ENCODE results near the gene MDK.

The MDK gene

DNA sequence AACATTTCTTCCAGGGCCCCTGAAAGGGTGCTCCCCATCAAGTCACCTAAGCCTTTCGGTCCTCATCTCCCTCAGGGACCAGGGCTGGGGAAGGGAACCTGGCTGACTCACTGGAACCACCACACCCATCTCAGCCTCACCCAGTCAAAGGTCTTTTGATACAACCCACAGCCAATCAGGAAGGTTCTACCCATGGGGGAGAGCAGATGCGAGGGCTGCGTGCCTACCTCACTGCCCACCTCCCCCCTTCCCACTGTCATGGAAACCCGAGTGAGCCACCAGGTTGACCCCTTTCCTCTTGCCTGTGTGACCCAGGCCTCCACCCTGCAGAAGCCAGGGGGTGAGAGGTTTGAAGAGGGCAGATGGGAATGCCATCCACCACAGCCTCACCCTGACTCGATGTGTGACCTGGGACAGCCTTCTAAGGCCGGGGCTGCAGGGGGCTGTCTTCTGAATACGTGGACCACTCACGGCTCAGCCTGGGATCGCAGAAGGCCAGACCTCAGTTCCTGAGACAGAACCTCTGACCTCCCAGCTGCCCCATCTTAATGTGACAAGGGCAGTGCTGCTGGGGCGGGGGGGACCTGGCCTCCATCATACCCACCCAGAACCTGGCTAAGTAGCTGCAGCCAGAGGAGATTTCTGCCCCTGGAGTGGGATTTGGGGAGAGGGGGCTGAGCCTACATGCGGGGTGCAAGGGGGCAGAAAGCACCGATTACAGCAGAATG lies 2.7 kb downstream of the MDK start:
- no peak for DNase-seq

DNA sequence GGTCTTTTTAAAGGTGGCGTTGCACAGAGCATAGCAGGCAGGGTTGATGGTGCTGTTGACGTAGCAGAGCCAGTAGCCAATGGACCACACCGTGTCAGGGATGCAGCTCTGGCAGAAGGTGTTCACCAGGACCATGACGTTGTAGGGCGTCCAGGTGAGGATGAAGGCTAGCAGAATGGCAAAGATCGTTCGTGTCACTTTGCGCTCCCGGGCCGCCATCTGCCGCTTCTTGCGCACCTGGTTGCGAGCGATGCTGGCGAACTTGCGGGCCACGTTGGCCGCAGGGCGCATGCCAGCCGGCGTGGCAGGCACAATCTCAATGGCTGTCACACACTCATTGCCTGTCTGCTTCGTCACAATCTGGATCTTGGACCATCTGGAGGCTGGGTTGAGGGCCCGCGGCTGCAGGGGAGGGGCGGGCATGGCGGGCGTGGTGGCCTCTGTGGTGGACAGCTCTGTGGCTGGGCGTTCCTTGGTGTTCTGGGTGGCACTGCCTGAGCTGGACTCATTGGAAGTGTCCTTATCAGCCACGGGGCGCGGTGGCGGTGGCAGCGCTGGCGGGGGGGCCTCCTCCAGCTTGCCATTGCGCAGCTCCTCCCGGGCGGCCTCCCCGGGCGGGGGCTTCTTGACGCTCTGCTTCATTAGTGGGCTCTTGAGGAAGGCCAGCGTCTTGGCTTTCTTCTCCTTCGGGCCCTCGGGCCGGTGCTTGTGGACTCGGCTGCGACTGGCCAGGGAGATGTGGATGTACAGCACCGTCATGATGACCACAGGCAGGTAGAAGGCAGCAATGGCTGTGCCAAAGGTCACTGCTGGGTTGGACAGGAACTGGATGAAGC lies 3.9 kb downstream of the MDK start:
- DNase-seq: no peak

DNA sequence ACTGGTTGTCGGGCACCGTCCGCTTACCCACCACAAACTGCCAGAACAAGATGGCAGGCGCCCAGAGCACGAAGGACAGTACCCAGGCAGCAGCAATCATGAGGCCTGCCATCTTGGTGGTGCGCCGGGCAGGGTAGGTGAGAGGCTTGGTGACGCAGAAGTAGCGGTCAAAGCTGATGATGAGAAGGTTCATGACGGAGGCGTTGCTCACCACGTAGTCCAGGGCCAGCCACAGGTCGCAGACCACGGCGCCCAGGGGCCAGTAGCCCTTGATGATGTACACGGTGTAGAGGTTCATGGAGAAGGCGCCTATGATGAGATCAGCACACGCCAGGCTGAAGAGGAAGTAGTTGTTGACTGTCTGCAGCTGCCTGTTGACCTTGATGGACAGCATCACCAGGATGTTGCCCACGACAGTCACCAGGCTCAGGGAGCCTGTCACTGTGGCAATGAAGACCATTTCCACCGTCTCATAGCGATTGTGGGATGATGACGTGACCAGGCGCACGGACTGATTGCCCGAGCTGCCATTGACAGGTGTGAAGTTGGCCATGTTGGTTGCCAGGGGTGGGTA lies 4.6 kb downstream of the MDK start:
- no peak for DNase-seq

DNA sequence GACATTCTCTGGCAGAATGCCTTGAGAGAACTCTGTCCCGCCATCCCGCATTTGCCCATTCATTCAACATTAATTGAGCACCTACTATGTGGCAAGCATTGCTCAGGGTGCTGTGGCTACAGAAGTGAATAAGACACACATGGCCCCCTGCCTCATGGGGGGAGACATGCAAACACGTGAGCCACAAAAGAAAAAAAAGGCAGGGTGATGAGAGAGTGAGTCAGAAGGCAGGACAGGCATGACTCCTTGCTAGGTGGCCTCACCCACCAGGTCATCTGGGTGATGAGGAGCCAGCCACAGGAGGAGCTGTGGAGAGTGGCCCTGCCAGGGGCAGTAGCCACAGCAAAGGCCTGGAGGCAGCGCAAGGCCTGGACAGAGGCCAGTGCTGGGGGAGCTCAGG lies 5.2 kb downstream of the MDK start:
- no peak for DNase-seq

DNA sequence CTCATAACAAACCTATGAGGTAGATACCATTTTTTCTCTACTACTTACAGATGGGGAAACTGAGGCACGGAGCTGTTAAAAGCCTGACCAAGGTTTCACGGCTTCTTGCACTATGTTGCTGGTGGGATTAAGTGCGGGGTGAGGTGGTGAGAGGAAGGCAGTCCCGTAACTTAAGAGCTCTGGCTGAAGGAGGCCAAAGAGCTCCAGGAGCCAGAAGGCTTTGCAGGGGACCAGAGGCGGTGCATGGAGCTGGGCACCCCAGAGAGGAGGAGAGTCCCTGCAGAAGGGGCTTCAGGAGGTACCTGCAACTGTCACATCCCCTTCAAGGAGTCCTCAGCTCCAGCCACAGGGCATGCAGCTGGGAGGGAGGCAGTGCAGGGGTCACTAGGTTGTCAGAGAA lies 6.0 kb downstream of the MDK start:
- DNase-seq: no peak

DNA sequence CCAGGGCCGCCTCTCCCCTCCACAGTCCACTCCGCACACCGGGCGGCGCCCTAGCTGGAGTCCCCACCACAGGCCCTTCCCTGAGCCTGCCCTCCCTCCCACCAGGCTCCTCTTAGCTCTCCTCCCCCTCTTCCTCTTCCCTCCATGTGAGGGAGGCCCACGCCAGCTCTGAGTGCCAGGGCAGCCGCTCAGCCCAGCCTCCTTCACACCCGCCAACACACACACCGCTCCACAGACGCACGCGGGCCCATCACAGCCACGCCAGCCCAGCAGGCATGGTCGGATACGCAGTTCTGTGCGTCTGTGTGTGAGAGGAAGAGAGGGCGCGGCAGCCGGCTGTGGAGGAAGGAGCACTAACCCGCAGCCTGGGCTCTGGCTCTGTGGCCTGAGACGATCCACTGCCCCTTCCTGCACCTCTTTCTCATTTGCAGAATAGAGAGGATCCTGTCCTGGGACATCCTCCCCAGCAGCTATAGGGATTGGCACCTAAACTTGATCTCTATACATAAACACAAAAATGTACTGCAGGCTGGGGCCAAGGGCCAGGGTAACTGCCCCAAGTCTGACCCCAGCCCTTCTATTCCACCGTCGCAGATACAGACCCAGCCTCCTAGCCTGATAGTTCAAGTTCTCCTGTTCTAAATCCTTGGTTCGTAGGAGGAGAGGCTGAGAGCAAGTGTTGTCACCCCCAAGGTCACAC lies 6.6 kb downstream of the MDK start:
- DNase-seq: peak in 1 of 5 experiments; percentile 30

DNA sequence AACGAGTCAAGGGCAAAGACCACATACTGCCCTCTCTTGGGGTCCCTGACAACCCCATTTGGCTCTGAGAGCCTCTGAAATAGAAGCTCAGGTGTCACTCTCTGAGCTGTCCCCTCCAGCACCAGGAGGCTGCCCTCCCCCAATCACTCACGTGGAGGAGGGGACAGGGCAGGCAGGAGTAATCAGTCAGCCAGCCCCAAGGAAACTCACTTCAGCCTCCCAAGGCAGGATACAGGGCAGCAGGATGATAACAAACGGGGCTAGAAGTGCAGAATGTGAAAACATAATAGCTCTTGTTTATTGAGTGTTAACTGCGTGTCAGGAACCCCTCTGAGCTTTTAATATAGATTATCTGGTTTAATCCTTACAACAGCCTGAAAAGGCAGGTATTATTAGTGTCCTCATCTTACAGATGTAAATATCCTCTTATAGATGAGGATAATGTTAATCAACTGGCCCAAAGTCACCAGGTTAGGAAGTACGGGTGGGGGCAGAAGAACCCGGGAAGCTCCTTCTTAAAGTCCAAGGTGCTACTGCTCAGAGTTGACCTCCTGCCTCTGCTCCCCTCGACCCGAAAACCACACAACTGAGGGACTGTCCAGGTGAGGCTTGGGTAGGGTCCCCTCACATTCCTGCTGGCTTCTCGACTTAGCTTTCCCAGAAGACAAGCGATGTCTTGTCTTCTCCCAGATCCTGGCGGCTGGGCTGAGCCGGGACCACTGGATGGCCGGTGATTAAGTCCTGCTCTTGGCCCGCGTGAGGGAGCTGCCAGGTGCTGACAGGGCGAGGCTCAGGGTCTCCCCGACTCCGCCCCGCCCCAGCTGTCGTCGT lies 7.4 kb downstream of the MDK start:
- DNase-seq: no peak

DNA sequence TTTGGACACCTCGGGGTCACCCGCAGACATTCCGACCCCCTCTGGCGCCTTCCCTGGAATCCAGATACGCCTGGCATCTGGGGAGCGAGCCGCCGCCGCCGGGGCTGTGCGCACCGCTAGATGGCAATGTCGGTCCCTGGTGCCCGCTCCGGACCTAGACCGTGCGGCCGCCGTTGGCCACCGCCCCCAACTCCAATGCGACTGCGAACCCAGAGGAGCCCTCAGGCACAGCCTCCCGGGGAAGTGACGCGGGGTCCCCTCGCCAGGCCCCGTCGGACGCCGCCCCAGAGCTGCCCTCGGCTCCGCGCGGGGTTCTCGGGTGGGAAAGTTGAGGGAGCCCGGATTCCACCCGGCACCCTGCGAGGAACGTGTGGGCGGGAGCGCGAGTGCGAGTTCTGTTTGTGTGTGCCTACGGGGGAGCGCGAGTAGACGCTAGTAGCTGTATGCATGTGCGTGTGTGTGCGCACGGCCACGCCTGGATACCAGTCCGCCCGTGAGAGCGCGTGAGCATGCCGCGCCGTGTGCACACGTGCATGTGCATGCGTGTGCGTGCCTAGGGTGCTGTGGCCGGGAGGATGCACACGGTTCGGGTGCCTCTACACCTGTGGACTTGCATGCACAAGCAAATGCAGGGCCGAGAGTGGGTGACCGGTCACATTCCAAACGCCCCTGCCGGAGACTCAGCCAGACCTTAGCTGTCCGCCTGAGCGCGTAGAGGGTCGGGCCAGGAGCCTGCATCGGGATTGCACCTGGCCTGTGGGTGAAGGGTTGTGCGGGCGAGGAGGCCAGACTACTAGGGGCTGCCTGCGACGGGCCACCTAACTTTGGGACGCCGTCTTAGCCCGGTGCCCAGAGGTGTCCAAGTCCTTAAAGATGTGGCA lies 8.2 kb downstream of the MDK start:
- DNase-seq: peak in 2 of 5 experiments; percentile 21 to 54

DNA sequence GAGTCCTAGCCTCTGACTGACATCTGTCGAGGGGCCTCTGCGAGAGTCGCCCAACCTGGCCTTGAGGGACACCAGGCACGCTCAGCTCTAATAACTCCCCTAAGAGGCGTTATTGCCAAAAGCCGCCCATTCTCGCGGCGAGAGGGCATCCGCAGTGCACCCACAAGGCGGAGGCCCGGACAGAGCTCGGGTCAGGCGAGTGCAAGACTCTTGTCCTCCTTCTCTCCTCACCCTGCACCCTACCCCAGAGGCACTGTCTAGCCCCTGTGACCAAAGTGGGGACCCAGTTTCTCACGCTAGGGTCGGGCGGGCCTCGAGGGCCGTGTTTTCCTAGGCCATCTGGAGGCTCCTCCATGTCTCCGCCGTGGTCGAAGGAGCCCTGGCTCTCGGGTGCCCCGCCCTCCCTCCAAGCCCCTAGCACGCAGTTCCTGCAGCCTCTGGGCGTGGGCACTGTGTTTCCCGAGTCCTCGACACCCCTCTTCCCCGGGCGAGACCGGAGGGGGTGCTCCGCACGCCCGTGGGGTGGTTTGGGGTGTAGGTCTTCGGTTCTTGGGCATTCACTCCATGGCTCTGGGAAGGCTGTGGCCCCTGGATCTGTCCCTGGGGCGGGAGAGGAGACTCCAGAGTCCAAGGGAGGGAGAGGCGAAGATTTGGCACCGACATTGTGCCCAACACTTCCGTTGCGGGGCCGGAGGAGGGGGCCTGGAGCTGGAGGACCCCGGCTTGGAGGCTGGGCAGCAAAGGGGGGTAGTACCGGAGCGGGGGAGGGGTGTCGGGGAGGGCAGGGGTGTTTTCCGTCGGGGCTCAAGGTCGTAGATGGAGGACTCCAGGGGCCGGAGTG lies 9.1 kb downstream of the MDK start:
- no peak for DNase-seq

DNA sequence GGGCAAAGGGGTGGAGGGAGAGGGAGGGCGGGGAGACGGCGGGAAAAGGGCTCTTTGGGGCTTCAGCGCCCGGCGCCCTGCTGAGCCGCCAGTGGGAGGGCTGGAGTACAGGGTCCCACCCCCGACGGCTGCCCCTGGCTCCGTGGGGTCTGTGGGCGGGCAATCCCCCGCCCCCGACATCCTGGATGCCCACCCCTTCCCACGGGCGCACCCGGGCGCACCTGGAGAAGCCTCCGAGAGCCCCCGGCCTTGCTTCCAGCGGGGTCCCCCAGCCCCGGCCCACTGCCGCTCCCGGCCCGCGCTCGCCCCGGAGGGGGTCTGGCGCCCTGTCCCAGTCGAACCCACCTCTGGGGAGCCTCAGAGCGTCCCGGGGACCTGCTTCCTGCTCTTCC lies 9.7 kb downstream of the MDK start:
- DNase-seq: no peak

DNA sequence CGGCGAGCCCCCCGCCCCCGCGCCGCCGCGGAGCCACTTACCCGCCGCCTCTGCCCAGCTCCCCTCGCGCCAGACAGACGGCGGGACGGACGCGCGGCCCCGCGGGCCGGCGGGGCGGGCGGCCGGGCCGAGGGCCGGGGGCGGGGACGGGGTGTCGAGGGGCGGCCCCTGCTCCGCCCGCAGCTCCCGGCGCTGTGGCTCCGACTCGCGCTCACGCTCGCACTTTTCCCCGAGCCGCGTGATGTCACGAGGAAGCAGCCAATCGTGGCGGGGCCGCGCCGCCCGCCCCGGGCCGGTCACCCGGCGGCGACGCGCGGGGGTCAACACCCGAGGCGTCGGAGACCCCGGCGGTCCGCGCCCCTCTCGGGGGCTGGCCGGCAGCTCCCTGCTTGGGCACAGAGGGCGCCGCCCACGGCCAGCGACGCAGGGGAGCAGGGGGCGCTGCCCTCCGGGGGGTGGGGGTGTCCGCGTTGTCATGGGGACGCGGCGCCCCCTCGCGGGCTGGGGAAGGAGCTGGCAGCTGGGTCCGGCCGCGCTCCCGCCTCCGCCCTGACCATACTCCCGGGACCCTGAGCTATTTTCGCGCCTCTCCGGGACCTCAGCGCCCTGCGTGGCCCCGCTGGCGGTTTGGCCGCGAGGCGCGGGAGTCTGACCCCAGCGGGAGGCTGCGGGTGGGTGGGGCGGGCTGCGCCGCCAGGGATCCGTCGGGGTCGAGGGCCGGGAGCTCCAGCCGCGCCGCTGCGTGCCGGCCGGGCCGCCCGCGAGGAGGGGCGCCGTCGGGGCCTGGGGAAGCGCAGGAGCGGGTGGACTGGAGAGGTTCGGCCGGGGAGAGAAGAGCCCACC lies 10.3 kb downstream of the MDK start, which contains the start of gene CHRM4:
TSS of gene CHRM4 (minus strand) at position 199 of the 843 bp plus-strand sequence. CDS start 5,219 bp downstream, outside the sequence.
- DNase-seq: no peak

DNA sequence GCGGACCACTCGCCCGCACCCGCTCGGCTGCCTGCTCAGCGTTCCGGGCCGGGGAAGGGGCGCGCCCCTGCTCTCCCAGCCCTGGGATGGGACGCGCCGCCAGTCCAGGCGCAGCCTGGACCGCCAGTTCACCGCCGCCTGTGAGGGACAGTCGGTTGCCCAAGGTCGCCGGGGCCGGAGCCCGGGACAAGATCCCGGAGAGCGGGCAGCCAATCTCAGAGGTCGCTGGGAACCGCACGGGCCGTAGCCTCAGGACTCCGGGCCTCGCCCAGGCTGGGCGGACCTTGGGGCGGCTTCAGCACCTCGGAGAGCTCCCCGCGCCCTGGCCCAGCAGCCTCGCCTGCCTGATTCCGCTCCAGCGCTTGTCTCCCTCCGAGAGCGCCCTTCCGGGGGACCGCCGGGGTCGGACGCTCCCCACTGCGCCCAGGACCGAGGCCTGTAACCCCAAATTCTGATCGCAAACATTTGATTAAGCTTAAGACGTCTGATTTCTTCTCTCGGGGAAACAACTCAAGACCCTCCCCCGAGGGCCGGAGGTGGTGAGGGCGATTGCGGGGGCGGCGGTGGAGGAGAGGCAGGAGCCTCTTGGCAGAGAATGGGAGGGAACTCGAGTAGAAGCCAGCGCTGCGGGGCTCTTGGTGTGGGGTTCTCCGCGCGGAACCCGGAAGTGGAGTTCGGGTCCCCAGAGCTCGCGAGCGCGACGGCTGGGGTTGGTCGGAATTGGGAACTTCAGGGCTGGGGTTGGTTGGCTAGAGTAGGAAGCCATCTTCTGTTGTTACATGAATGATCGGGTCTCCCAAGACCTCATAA lies 11.2 kb downstream of the MDK start:
- DNase-seq: peak; percentile 59 to 72 (median 64)

DNA sequence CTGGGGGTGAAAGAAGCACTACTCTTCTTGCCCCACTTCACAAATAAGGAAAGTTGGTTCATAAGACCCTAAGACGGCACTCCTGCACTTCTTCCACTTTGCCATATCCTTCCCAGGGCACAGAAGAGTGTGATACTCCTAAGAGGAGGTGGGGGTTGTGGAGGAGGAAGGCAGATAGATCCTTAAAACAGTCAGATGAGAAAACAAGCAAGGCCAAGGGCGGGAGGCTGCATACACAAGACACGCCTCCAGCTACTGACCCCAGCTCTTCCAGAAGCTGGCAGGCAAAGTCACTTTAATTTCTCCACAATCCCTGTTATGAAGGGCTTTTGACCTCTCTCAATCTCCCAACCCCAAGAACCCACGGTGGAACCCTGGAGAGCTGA lies 11.8 kb downstream of the MDK start:
- DNase-seq: no peak

DNA sequence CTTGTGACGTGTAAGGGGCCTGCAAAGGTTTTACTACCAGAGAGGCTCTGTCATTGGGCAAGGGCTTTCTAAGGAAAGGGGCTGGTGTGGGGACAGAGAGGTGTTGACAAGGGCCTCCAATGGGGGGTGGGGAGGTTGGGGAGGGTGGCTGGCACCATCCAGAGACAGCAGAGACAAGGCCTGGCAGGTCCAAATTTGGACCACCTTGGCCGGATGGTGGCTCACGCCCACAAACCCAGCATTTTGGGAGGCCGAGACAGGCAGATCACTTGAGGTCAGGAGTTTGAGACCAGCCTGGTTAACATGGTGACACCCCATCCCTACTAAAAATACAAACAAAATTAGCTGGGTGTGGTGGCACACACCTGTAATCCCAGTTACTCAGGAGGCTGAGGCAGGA lies 12.3 kb downstream of the MDK start:
- DNase-seq: no peak

DNA sequence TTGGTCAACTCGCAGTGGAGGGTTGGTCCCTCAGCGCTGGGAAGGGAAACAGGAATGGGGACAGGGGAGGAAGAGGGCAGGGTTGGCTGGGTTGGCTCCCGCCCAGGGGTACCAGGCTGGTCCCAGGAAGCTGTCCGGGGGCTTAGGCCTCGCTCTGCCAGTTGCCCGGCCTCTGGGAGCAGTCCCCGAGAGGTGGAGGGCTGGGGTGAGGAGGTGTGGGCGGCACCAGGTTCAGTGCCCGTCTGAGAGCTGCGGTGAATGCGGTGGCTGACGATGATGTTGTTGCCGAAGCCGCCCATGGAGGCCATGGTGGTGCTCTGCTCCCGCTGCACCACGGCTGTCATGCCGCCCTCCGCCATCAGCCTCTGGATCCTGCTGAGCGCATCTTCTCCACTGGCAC lies 16.1 kb downstream of the MDK start:
- DNase-seq: no peak

DNA sequence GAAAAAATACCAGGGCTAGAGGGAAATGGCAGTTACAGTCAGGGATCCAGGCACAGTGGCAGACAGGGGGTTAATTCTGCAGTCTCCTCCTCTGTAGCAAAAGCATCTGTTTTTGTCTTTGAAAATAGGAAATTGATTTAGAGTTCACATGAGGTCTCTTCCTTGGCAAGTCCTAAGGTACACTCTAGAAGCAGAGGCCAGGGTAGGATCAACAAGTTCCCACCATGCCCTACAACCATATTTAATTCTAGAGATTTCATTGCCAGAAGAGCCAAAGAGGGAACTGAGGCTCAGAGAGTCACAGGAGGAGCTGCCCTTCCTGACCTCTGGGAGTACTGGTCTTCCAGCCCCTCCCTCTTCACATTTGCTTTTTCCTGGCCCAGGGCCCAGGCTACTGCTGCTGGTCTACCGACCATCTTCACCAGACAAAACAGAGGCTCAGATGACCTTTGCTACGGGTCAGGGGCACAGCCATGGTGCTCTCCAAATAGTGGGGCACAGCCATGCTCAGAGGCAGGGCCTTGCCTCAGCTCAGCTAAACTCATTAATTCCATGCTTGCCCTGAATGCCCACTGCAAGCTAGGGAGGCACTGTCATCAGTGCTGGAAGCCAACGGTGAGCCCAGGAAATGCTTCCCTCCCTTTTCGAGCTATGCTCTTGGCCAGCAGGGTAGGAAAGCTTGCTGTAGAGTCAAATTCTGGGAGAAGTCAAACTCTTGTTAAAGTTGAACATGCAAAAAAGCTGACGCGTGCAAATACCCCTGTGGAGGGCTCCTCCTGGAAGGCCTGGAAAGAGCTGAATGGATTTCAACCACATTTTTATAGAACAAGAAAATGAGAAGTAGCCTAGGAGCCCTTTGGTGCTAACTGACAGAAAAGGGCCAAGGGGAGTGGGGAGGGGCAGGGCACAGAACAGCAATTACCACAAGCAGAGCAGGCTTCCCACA lies 21.8 kb downstream of the MDK start:
- no peak for DNase-seq

DNA sequence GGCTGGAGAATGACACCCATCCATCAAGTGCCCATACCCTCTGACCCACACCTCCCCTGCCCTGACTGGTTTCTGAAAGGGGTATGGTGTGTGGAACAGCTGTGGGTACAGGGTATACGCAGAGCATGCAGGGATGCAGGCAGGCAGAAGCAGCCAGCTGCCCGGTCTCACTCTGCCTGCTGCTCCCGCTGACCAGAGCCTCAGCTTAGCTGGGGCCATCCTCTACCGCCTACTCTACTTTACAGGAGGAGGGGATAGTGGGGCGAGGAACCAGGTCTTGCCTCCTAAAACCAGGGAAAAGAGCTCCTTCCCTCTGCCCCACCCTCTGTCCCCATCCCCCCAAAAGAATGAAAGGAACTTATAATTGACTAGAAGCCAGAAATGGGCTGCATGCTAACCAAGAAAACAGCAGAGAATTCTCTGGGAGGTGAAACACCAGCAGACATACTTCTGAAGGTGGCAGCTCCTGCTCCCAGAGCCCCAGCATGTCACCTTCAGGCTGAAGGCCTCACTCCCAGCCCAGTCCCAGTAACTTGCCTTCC lies 23.1 kb downstream of the MDK start:
- DNase-seq: no peak
